Esophagus squamous epithelium (tissue), 4 donors: ENCODE data around the gene LBX1.

Experiments used
- CTCF ChIP-seq, 6 experiments: fragments of 450-650 bp in 4 of 6; fragments of 200-600 bp in 2 of 6; sonication (generic) in 2 of 6; IDR thresholded peaks; one replicate each; pipeline ENCODE4 v1.5.1; 2016 to 2019; ENCODE audit warnings: antibody characterized with exemption in 6 of 6, mild to moderate bottlenecking in 4 of 6, moderate library complexity in 4 of 6
- POLR2A ChIP-seq, 4 donors: fragments of 450-650 bp; IDR thresholded peaks; one replicate each; pipeline ENCODE4 v1.6.1; 2017; ENCODE audit warnings: antibody characterized with exemption in 4 of 4, mild to moderate bottlenecking in 4 of 4, moderate library complexity in 3 of 4

GRCh38 chr10:101182936-101183335 is 46.3 kb downstream of the LBX1 start:
- TF ChIP-seq CTCF (IDR thresholded peaks at IDR 0.05) (no peak), POLR2A (IDR thresholded peaks at IDR 0.05) (no peak)
